Suprapubic skin (tissue), 4 donors: ENCODE measurements around the gene SLAMF7. TPM values are rescaled to one million over a fixed set of nuclear protein-coding genes. Genes with fewer than 3 reads are reported as not detected.
"Not testable (repeated sequence)": the region's sequence is repeated elsewhere in the genome, so short reads cannot be mapped to it uniquely, and the experiment has no call there.

Source experiments
- DNase-seq, 2 donors: peaks; one replicate each; pipeline ENCODE4 v3.0.0-alpha.2; 2019; ENCODE audit warnings: low spot score in 2 of 2
- H3K27ac ChIP-seq: fragments of 200-600 bp; sonication (generic); one replicate; pipeline ENCODE4 v1.5.1; 2019
- H3K27me3 ChIP-seq: fragments of 200-600 bp; sonication (generic); one replicate; pipeline ENCODE4 v1.5.1; 2019
- H3K36me3 ChIP-seq: fragments of 200-600 bp; sonication (generic); one replicate; pipeline ENCODE4 v1.5.1; 2019
- H3K4me1 ChIP-seq: fragments of 200-600 bp; sonication (generic); one replicate; pipeline ENCODE4 v1.5.1; 2019
- H3K4me3 ChIP-seq: fragments of 200-600 bp; sonication (generic); one replicate; pipeline ENCODE4 v1.5.1; 2019; ENCODE audit warnings: mild to moderate bottlenecking
- H3K9me3 ChIP-seq: fragments of 200-600 bp; sonication (generic); one replicate; pipeline ENCODE4 v1.5.1; 2019
- CTCF ChIP-seq, 2 donors: fragments of 200-600 bp in 1 of 2; fragments of 450-650 bp in 1 of 2; sonication (generic) in 1 of 2; IDR thresholded peaks; one replicate each; pipeline ENCODE4 v1.5.1; 2016 to 2019; ENCODE audit warnings: antibody characterized with exemption in 2 of 2, mild to moderate bottlenecking in 1 of 2, moderate library complexity in 1 of 2
- EP300 ChIP-seq: sonication (generic); formaldehyde crosslinking; IDR thresholded peaks from one replicate; pipeline ENCODE4 v1.6.1; 2017; ENCODE audit warnings: antibody characterized with exemption
- POLR2A ChIP-seq, 2 donors: fragments of 450-650 bp; IDR thresholded peaks; one replicate each; pipeline ENCODE4 v1.6.1; 2017; ENCODE audit warnings: antibody characterized with exemption in 2 of 2, mild to moderate bottlenecking in 2 of 2, moderate library complexity in 2 of 2
- POLR2AphosphoS5 ChIP-seq, 3 donors: sonication (generic); formaldehyde crosslinking; IDR thresholded peaks; one replicate each; pipeline ENCODE4 v1.6.1; 2017; ENCODE audit warnings: antibody characterized with exemption in 3 of 3
- WGBS: methylation state at CpG from one replicate; pipeline ENCODE4 v1.1.5; 2018; 5-methylcytosine and 5-hydroxymethylcytosine counted together
- total RNA-seq, 4 donors: library from RNA; depleted of rRNA; stranded (reverse); fragments of >200 nt; gene quantifications; one replicate each; pipeline ENCODE4 v1.1.0, GENCODE V29; 2016

The SLAMF7 gene
- 1 to 10 TPM; 1.1 to 3.4 (median 1.9) TPM for total RNA-seq

- 53% methylated on average over 5 of the region's 5 CpGs for WGBS
- H3K4me1 ChIP-seq, result no peaks in the 10 kb centered on the region
- H3K36me3 ChIP-seq, result no peaks in the 10 kb centered on the region
- no peak for DNase-seq
- no peak within 1 kb of the TSS for H3K27ac ChIP-seq
- peaks cover 5% of the 10 kb centered on the region for H3K9me3 ChIP-seq
- no peak for TF ChIP-seq EP300
- no peak for TF ChIP-seq POLR2AphosphoS5 (IDR thresholded peaks at IDR 0.05)
- TF ChIP-seq POLR2A (IDR thresholded peaks at IDR 0.05), result no peak
- H3K27me3 ChIP-seq, result no peaks in the 10 kb centered on the region
- no peak within 1 kb of the TSS for H3K4me3 ChIP-seq
These were observed at the start of gene SLAMF7 for GRCh38 chr1:160739098-160739511. Gene SLAMF7, plus strand, starts transcription at chr1:160739247. Its CDS starts 55 bp downstream, at chr1:160739302.

GRCh38 chr1:160692390-160692789, 46.7 kb upstream of the SLAMF7 start:
- H3K4me3 ChIP-seq, H3K4me1 ChIP-seq, DNase-seq, H3K36me3 ChIP-seq, H3K27ac ChIP-seq, H3K9me3 ChIP-seq, H3K27me3 ChIP-seq: not testable (repeated sequence)
- WGBS, result 89% methylated on average over 10 of the region's 10 CpGs

- DNase-seq, result no peak
- Histone ChIP-seq H3K4me1 (peaks cover 3% of the 10 kb centered on the region), H3K27ac (no peak overlapping the region), H3K36me3 (no peaks in the 10 kb centered on the region), H3K4me3 (no peak overlapping the region), H3K9me3 (no peaks in the 10 kb centered on the region), H3K27me3 (no peaks in the 10 kb centered on the region)
- 88% methylated on average over 5 of the region's 5 CpGs for WGBS
- no peak for TF ChIP-seq POLR2AphosphoS5 (IDR thresholded peaks at IDR 0.05)
- no peak for TF ChIP-seq CTCF (IDR thresholded peaks at IDR 0.05)
- no peak for TF ChIP-seq POLR2A (IDR thresholded peaks at IDR 0.05)
- no peak for TF ChIP-seq EP300
These were observed 36.9 kb upstream of the SLAMF7 start for GRCh38 chr1:160702100-160702499.

GRCh38 chr1:160704250-160704649, 34.8 kb upstream of the SLAMF7 start:
- no peak overlapping the region for H3K4me3 ChIP-seq
- no peak for TF ChIP-seq POLR2AphosphoS5 (IDR thresholded peaks at IDR 0.05)
- TF ChIP-seq CTCF (IDR thresholded peaks at IDR 0.05), result no peak
- TF ChIP-seq EP300, result no peak
- no peak for TF ChIP-seq POLR2A (IDR thresholded peaks at IDR 0.05)
- 71% methylated on average over 4 of the region's 4 CpGs for WGBS
- no peaks in the 10 kb centered on the region for H3K36me3 ChIP-seq
- peaks cover 4% of the 10 kb centered on the region for H3K27me3 ChIP-seq
- H3K9me3 ChIP-seq, result no peaks in the 10 kb centered on the region
- no peak overlapping the region for H3K27ac ChIP-seq
- no peak for DNase-seq
- peaks cover 6% of the 10 kb centered on the region for H3K4me1 ChIP-seq

GRCh38 chr1:160705212-160705621, 33.8 kb upstream of the SLAMF7 start:
- H3K4me1 ChIP-seq, H3K4me3 ChIP-seq, H3K36me3 ChIP-seq, H3K27ac ChIP-seq, H3K27me3 ChIP-seq, DNase-seq, H3K9me3 ChIP-seq: not testable (repeated sequence)
- 79% methylated on average over 3 of the region's 3 CpGs for WGBS

- no peaks in the 10 kb centered on the region for H3K36me3 ChIP-seq
- H3K9me3 ChIP-seq, result no peaks in the 10 kb centered on the region
- DNase-seq, result no peak
- H3K4me3 ChIP-seq, result no peak overlapping the region
- H3K4me1 ChIP-seq, result peaks cover 6% of the 10 kb centered on the region
- no peak overlapping the region for H3K27ac ChIP-seq
- peaks cover 4% of the 10 kb centered on the region for H3K27me3 ChIP-seq
- TF ChIP-seq CTCF (IDR thresholded peaks at IDR 0.05) (no peak), POLR2AphosphoS5 (IDR thresholded peaks at IDR 0.05) (no peak), POLR2A (IDR thresholded peaks at IDR 0.05) (no peak), EP300 (no peak)
These were observed 33.3 kb upstream of the SLAMF7 start for GRCh38 chr1:160705742-160706141.

- WGBS, result 36% methylated on average over 4 of the region's 4 CpGs
- H3K27ac ChIP-seq, result no peak overlapping the region
These were observed 32.4 kb upstream of the SLAMF7 start for GRCh38 chr1:160706526-160707235.

More at GRCh38 chr1:160706526-160707235, 32.4 kb upstream of the SLAMF7 start:
- no peak for DNase-seq
- peaks cover 4% of the 10 kb centered on the region for H3K27me3 ChIP-seq
- TF ChIP-seq POLR2AphosphoS5 (IDR thresholded peaks at IDR 0.05), result no peak
- no peak for TF ChIP-seq POLR2A (IDR thresholded peaks at IDR 0.05)
- no peak for TF ChIP-seq EP300
- no peak for TF ChIP-seq CTCF (IDR thresholded peaks at IDR 0.05)
- H3K36me3 ChIP-seq, result no peaks in the 10 kb centered on the region
- no peak overlapping the region for H3K4me3 ChIP-seq
- H3K9me3 ChIP-seq, result no peaks in the 10 kb centered on the region
- peaks cover 6% of the 10 kb centered on the region for H3K4me1 ChIP-seq
